ENCODE measurements around the gene MTCL1.

MTCL1 gene

DNA sequence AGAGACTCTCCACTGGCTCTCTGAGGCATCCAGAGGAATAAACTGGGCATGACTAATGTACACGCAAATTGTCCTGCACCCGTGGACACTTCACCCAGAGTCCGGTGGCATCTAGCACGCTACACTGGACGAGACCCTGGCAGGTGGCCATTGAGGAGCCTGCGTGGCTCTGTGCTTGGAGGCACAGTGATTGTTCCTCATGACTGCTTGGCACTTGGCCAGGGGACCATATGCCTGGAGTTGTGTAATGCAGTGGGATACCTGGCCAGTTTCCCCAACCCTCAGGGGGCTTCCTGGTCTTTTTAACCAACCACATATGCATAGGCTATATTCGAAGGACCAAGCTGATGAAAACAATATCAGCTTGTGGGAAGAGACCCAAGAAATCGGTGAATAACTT lies 66.6 kb downstream of the MTCL1 start:
- no peak for DNase-seq (ENCODE audit: low read depth)

DNA sequence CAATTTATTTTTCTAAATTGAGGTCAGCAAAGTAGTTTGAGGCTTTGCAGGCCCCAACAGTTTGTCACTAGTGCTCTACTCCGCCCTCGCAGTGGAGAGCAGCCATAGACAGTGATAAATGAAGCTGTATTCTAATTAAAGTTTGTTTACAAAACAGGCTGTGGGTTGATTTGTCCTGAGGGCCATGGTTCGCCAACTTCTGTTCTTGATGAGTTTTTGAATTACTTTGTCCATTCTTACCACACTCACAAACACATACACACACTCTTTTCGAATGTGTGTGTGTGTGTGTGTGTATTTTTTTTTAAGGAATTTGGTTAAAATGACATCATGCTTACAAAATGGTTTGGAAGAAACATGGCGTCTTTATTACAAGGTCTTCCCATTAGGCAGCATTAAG lies 68.6 kb downstream of the MTCL1 start:
- DNase-seq (ENCODE audit: low read depth): no peak

DNA sequence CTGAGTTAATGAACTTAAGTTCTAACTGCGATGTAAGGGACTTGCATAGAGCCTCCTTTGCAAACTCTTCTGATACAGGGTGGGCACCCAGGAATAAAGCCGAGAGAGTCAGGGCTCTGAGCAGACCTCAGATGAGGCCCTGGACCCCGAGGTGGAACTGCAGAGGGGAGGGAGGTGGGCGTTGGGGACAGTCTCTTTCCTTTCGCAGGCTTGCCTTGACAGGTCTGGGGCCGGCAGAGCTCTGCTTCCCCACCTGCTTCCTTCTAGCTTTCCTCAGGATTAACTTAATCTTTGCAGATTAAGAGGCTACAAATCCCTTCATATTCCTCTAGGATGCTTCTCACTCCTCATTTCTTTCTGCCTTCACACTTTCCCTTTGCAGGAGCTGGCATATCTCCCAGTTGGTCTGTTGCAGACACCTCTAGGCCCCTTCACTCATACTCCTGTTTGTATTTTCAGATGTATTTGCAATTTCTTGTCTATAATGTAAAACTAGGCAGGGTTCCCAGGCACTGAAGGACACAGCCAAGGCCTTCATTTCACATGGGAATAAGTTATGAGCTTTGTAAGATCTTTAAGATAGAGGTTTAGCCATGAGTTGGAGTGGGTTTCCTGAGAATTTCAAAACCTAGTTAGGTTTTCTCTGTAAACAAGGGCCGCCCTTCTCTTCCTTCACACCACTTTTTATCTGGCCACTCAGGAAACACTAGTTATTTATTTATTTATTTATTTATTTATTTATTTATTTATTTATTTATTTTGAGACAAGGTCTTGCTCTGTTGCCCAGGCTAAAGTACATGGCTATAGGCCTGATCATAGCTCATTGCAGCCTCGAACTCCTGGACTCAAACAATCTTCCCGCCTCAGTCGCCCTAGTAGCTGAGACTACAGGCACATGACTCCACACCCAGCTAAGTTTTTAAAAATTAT lies 70.9 kb downstream of the MTCL1 start:
- no peak for DNase-seq (ENCODE audit: low read depth)

DNA sequence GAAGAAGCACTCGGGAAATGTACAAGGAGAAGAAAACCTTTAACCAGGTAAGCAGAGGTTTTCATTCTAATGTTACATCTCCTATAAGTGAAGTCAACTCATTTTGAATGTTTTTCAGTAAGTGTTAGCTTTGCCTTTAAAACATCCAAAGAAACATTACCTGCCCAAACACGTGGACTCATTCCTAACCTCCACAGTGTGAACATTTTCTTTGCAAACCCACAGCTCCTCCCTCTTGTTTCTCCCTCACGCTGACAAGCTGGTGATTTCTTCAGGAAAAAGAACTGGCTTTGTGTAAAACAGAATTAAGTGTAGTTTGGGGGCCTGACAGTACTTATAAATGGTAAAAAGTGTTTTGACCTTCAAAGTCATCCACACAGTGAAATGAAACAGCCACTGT lies 72.5 kb downstream of the MTCL1 start:
- no peak for DNase-seq (ENCODE audit: low read depth)

DNA sequence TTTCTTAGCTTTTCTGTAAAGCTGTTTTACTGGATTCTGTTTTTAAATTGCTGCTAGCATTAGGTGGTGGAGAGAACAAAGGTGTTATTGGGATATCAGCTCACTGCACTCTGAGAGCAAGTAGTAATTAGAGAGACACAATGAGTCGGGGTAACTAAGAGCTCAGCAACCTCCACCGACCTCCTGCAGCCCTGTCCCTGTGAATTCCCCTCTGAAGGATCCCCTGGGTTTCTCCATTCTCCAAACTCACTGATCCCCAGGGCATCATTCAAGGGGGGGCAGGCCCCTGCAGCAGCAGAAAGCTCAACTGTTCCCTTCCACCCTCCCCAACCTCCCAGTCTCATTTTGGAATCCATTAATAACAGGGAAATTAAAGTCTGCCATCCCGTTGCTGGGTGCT lies 73.0 kb downstream of the MTCL1 start:
- DNase-seq (ENCODE audit: low read depth): no peak

DNA sequence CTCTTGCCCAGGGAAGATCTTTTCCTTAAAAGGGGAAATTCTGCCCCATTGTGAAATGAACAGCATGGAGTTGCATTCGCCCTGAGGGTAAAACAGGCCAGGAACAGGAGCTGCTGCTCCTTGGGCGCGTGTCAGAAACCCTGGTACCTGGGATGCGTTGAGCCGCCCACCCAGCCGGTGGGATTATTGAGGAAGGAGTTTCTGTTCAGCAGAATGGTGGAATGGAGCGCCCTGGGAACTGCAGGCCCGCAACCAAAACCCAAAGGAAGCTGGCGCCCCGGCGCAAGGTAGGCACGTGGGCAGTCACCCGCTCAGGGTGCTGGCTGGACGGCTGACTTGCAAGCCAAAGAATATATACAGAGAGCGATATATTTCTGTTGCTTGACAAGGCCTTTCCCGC lies 73.5 kb downstream of the MTCL1 start:
- DNase-seq (ENCODE audit: low read depth): no peak

DNA sequence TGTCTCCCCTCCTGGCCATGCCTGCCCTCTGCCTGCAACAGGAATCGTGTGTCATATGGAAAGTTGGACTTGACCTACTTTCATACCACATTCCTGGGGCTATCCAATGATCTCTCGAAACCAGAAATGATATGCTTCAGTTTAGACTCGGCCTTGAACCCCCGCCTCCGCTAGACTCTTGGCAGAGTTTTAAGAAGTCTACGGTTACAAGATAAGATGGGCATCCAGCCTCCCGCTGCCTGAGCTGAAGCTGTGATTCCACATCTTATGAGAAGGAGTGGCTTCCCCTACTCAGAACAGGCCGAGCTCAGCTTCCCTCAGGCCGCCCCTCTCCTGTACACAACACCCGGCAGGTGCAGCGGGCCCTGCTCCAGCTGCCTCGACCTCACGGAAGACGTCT lies 73.9 kb downstream of the MTCL1 start:
- no peak for DNase-seq (ENCODE audit: low read depth)

DNA sequence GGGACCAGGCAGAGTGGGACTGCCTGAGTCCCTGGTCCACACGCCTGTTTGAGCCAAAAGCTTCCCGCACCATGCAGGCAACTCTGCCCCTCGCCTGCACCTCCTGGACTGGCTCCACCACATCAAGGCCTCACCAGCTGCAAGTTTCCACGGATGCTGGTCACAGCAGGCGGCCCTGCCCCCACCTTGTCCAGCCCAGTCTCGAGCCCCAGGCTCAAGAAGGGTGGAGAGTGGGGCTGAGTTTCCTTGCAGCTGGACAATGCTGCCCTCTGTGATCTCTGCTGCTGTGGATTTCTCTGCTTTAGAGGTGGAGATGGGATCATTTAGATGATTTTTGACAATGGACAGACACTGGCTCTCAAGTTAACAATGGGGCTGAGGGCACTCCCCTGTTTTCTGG lies 74.9 kb downstream of the MTCL1 start:
- DNase-seq (ENCODE audit: low read depth): no peak

DNA sequence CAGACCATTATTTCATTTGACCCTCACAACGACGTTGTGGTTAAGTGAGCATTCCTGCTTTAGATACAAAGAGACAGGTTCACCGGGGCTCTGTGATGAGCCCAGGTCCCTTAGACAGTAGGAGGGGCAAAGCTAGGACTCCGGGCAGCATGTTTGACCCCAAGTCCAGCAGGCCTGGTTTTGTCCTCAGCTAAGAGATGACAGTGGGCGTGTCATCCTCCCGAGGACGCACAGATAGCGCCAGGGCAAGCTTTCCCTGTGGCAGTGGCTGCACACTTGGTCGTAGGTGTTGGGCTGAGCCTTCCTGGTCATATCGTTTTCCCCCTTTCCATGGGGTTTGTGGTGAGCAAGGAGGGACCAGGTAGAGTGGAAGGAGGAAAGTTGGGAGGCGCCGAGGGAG lies 76.3 kb downstream of the MTCL1 start:
- no peak for DNase-seq (ENCODE audit: low read depth)

DNA sequence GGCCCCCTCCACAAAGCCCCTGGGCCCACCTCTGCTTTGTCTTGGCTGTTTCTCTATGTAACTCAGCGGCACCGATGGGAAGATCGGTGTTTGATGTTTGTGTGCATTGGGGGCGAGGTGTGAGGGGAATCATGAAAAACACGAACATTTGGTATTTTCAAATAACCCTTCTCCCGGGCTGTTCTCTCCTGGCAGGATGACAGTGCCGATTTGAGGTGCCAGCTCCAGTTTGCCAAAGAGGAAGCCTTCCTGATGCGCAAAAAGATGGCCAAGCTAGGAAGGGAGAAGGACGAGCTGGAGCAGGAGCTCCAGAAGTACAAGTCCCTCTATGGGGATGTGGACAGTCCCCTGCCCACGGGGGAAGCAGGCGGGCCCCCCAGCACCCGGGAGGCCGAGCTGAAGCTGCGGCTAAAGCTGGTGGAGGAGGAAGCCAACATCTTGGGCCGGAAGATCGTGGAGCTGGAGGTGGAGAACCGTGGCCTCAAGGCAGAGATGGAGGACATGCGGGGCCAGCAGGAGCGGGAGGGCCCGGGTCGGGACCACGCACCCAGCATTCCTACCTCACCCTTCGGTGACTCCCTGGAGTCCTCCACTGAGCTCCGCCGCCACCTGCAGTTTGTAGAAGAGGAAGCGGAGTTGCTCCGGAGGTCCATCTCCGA lies 78.1 kb downstream of the MTCL1 start:
- DNase-seq (ENCODE audit: low read depth): no peak

DNA sequence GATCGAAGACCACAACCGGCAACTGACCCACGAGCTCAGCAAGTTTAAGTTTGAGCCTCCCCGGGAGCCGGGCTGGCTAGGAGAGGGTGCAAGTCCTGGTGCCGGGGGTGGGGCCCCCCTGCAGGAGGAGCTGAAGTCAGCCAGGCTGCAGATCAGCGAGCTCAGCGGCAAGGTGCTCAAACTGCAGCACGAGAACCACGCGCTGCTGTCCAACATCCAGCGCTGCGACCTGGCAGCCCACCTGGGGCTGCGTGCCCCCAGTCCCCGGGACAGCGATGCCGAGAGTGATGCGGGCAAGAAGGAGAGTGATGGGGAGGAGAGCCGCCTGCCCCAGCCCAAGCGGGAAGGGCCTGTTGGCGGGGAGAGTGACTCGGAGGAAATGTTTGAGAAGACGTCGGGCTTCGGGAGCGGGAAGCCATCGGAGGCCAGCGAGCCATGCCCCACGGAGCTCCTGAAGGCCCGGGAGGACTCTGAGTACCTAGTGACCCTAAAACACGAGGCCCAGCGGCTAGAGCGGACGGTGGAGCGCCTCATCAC lies 78.7 kb downstream of the MTCL1 start:
- no peak for DNase-seq (ENCODE audit: low read depth)

DNA sequence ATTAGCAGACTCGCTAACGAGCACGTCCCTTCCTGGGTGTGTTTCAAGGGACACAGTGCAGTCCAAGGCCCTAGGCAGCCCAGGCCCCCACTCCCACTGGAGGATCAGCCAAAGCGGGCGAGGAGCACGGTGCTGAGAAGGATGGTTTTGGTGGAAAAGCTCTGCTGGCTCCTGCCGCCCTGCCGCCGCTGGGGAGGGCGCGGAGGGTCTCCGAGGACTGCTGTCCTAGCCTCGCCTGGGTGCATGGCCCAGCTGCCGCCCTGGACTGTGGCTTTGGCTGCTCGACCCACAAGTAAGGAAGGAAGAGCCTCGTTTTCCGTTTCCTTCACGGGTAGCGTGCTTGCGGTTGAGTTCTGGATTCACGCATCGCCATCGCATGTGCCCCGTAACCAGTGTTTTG lies 79.9 kb downstream of the MTCL1 start:
- no peak for DNase-seq (ENCODE audit: low read depth)

DNA sequence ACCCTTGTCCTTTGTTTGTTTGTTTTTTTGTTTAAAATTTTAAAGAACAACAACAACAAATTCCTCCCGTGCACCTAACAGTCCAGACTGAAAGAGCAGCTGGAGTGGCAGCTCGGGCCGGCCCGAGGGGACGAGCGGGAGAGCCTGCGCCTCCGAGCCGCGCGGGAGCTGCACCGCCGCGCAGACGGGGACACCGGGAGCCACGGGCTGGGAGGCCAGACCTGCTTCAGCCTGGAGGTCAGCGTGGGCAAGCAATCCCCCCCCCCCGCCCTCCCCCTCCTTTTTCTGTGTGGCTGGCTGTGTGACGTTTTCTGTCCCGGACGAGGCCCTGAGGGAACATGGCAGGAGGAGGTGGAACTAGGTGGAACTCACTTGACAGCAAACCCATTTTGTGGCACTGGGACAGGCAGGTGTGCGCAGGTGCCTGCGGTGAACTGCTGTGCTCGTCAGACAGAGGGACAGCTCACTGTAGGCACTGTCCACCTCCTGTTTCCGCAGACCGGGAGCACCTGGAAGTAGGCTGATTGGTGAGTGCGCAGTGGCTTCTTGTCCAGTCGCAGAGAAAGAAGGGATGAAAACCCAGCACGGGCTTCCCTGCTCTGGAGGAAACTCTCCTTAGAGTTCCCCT lies 80.6 kb downstream of the MTCL1 start:
- DNase-seq (ENCODE audit: low read depth): no peak

DNA sequence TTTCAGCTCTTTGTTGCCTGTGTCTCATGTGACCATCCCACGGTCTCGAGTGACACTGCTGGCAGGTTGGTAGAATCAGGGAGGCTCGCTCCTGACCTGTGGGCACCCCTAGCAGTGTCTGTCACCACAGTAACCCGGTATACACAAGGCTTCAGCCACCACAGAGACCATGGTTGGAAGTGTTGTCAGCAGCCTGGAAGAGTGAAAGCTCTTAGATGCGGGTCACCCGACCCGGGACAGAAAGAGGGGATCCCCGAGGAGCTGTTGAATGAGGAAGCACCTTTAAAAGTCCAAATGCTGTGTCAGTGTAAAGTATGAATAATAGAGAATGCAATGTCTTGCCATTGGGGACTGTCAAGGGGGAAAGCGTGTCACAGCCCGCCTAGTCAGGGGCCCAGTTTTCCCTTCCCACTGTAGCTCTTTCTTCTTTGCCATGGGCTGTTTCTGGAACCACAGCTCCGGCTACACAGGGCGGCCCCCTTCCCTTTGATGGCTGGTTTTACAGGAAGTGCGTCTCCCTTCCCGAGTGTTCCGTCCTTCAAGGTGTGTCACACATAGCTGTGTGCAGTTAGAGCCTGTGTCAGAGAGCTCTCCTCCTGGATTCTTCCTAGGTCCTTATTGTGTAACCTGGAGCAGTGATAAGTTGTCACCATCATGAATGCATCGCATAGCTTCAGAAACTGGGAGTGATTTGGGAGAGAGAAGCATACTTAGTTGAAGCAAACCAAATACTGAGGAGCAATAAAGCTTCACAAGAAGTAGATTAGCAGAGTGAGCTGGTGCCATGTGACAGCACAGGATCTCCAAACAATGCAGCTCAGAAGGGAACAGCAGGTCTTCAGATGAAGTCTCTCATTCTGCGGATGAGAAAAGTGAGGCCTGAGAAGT lies 81.4 kb downstream of the MTCL1 start:
- DNase-seq (ENCODE audit: low read depth): no peak

DNA sequence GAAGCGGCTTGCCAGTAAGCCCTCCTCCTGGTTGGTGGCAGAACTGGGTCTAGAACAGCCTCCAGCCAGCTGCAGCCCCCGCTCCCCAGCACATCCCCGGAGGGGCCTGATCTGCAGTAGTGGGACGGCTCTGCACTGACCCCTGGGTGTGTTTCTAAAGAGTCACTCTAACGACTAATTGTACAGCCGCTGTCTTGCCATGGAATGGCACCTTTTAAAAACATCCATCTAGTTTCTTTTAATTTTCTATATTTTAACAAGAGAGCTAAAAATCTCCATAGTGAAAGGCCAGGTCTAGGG lies 82.0 kb downstream of the MTCL1 start:
- DNase-seq (ENCODE audit: low read depth): no peak

DNA sequence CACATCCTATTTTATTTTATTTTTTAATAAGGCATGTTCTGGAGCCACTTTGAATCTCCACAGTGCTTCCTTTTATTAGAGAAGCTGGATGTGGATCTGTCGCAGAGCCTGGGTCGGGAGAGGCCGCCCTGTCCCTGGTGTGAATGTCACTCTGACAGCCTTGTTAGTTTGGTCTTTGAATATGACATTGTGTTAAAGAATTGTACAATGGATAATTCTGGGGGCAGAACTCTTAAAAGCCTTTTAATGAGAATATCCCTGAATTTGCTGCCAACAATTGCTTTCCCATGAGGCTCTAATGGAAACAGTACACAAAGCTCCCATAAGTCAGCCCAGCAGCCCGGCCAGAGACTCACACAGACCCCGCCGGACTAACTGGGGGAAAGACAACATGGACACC lies 82.4 kb downstream of the MTCL1 start:
- DNase-seq (ENCODE audit: low read depth): no peak

DNA sequence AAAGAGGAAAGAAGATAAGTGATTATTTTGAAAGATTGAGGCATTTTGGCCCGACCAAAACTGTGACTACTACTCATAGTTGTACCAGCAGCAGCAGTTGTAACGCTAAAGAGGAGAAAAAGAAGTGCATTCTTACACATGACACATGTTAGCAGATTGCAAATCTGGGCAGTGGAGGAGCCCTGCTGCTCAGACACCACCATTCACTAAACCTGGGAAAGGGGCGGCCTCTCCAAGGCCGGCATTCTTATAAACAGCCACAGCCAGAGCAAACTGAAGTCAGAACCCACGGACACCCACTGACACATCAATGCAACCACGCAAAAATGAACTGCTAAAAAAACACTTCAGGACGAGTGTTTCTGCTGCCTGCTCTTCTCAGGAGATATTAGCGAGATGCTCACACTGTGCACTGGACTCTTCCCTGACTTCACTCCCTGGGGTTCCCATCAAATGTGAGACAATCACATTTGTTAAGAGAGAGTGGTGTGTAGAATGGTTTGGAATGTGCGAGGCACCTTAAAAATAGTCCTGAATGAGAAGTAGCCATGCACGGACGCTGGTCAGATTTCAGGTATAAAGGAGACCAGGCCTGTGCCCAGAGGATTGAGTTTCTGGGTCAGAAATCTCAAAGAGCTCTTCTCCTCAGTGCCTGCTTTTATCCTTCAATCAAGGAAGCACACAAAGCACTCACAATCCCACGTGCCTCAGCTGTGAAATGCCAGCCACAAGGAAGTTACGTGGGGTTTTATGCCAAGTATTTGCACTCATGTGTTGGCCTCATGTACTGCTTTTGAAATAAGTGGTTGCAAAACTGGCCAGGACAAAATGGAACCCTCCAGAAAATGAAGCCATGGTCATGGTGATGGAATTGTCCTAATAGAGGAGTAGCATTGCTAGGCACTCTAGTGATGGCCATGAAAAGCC lies 83.4 kb downstream of the MTCL1 start:
- no peak for DNase-seq (ENCODE audit: low read depth)

DNA sequence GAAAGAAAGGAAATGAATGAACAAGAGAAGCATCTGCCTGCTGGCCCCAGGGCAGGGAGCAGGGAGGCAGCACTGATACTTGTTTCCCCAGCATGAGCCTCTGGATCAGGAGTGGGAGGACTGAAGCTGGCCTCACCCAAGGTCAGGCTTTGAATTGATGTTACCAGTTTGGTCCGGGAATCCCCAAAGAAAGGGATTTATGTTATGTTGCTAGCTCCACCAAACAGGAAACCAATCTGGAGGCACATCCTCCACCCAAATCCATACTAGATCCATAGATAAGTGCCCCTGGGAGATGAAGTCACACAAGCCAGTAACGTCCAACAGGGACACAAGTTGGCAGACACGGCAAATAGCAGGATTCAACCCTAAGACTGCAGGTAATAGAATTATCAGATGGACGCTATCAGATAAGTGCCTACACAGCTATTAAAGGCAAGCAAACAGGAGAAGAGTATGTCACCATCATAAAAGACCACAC lies 85.9 kb downstream of the MTCL1 start:
- DNase-seq (ENCODE audit: low read depth): no peak

DNA sequence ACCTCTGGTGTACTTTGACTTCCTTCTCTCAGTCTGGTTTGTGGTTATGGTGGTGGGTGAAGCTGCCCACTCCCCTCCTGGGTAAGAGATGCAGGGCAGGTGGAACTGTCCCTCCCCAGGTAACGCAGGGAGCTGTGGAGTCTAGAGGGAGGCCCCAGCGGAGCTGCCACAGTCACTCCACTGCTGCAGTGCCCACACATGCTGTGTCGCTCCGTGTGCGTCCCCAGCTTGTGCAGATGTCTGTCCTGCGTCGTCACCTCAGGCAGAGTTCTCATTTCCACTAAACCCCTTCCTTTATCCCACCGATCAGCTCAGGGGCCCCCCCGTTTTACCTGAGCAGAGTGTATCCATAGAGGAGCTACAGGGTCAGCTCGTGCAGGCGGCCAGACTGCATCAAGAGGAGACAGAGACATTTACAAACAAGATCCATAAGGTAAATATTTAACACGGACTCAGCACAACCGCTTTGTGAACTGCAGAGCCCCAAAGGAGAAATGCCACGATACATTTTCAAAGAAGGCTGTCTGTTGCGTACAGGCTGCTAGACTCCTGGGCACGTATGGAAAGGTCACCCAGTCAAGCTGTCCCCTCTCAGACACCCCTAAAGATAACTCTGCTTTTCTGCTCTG lies 87.4 kb downstream of the MTCL1 start:
- DNase-seq (ENCODE audit: low read depth): no peak

DNA sequence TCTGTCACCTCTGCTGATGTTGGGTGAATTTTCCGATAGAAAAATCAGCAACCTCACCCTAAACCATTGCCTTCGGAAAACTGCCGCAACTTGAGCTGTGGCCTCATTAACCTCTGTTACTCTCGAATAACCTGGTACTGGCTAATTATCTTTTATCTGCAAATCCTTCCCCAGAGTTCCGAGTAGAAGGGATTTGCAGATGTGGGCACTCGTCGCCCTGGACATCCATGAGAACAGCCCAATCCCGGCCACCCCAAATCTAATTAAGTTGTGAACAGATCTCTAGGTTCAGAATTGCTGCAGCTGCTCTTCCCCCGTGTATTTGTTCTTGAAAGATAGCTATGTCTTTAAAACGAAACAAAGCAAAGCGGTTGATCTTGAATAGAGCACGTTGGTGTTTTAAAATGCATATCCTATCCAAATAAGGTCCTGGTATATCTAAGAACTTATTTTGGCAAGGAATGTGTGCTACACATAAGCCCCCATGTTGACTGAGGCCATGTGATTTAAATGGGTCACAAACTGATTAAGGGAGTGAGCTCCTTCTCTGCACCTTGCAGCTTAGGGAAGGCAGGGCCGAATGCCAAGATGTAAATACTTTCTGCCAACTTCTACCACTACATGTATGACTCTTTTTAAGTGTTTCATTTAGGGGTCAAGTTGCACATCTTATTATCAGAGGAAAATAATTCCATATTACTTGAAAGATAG lies 88.2 kb downstream of the MTCL1 start:
- no peak for DNase-seq (ENCODE audit: low read depth)

Measured in stimulated activated CD8-positive, alpha-beta memory T cell treated with anti-CD3 and anti-CD28 coated beads, Interleukin-12 subunit alpha, Interleukin-12 subunit beta, amount 100 ng/mL, for 4 hours (primary cell).